H1 (cell line): ENCODE results near the gene ADGRE2. TPM values are rescaled to one million over a fixed set of nuclear protein-coding genes. Genes with fewer than 3 reads are reported as not detected.

ENCODE experiments used
- CTCF ChIA-PET: fragments of 300-600 bp; sonication (Branson Sonifier 250); formaldehyde crosslinking; loops from one replicate; lab custom pipeline; 2021; ENCODE audit not compliant: partially characterized antibody; lab: Charles Lee
- POLR2A ChIA-PET: fragments of 300-600 bp; sonication (Branson Sonifier 250); formaldehyde crosslinking; loops from one replicate; lab custom pipeline; 2021; ENCODE audit warnings: inconsistent platforms; ENCODE audit not compliant: partially characterized antibody; lab: Charles Lee
- DNase-seq, 2 experiments: peaks; one replicate each; pipeline versions ENCODE4 v3.0.0 to v3.0.0-alpha.2; 2010 to 2022; ENCODE audit warnings: low spot score in 2 of 2, low read depth in 1 of 2, mixed read lengths in 1 of 2
- FAIRE-seq: peaks from 2 replicates; lab custom pipeline; 2011; peaks lifted over from hg19 to GRCh38; lab: Jason Lieb, UNC
- H2AFZ ChIP-seq: 2 replicates; pipeline ENCODE4 v1.8.1; 2012; ENCODE audit warnings: low read length, inconsistent platforms
- H2AK5ac ChIP-seq: 2 replicates; pipeline ENCODE4 v1.6.1; 2013; ENCODE audit warnings: low read depth, low read length
- H2BK120ac ChIP-seq: replicated peaks from 2 replicates; pipeline ENCODE3; 2013; ENCODE audit warnings: low read depth, low read length, inconsistent platforms
- H2BK12ac ChIP-seq: 2 replicates; pipeline ENCODE4 v1.6.1; 2013; ENCODE audit warnings: low read depth, low read length
- H2BK15ac ChIP-seq: 2 replicates; pipeline ENCODE4 v1.6.1; 2013; ENCODE audit warnings: low read length
- H2BK20ac ChIP-seq: 2 replicates; pipeline ENCODE4 v1.6.1; 2013; ENCODE audit warnings: low read length
- H2BK5ac ChIP-seq: 2 replicates; pipeline ENCODE4 v1.6.1; 2013; ENCODE audit warnings: low read depth, low read length
- H3K14ac ChIP-seq: 2 replicates; pipeline ENCODE4 v1.6.1; 2013; ENCODE audit warnings: inconsistent platforms; ENCODE audit not compliant: insufficient read length
- H3K18ac ChIP-seq: 2 replicates; pipeline ENCODE4 v1.6.1; 2013; ENCODE audit warnings: low read length; ENCODE audit errors: extremely low read depth
- H3K23ac ChIP-seq: 2 replicates; pipeline ENCODE4 v1.6.1; 2013; ENCODE audit warnings: inconsistent platforms; ENCODE audit not compliant: insufficient read length
- H3K23me2 ChIP-seq: 2 replicates; pipeline ENCODE4 v1.6.1; 2013; ENCODE audit warnings: low read depth, low read length
- H3K27ac ChIP-seq: 2 replicates; pipeline ENCODE4 v1.6.1; 2011; ENCODE audit warnings: low read depth, low read length, inconsistent platforms
- H3K27me3 ChIP-seq, 4 experiments: replicated peaks in 1 of 4; 1 replicate in 1 of 4; 2 replicates in 3 of 4; pipeline versions ENCODE4 v1.6.1 to v1.8.1; 2011 to 2013; ENCODE audit warnings: low read length in 3 of 4, mild to moderate bottlenecking in 3 of 4, inconsistent platforms in 2 of 4, mixed read lengths in 2 of 4, moderate library complexity in 1 of 4; ENCODE audit not compliant: control insufficient read depth in 3 of 4, insufficient read depth in 3 of 4; ENCODE audit errors: extremely low read depth in 1 of 4
- H3K36me3 ChIP-seq, 4 experiments: 2 replicates each; pipeline versions ENCODE4 v1.6.1 to v1.8.1; 2011 to 2013; ENCODE audit warnings: mild to moderate bottlenecking in 4 of 4, low read length in 3 of 4, moderate library complexity in 2 of 4, control low read depth in 1 of 4, inconsistent platforms in 1 of 4; ENCODE audit not compliant: insufficient read depth in 4 of 4, control insufficient read depth in 2 of 4
- H3K4ac ChIP-seq: replicated peaks from 2 replicates; pipeline ENCODE3; 2013; ENCODE audit warnings: low read length, low read depth, mixed read lengths, inconsistent platforms; ENCODE audit not compliant: insufficient read length
- H3K4me1 ChIP-seq, 4 experiments: replicated peaks in 1 of 4; 1 replicate in 1 of 4; 2 replicates in 3 of 4; pipeline versions ENCODE4 v1.6.1 to v1.8.1; 2011 to 2013; ENCODE audit warnings: low read length in 3 of 4, inconsistent platforms in 2 of 4, mixed read lengths in 1 of 4; ENCODE audit not compliant: insufficient read depth in 4 of 4, control insufficient read depth in 3 of 4
- H3K4me2 ChIP-seq, 2 experiments: 2 replicates each; pipeline versions ENCODE4 v1.6.1 to v1.8.1; 2011 to 2013; ENCODE audit warnings: low read depth in 2 of 2, low read length in 2 of 2, control low read depth in 1 of 2, inconsistent platforms in 1 of 2, mild to moderate bottlenecking in 1 of 2; ENCODE audit not compliant: insufficient read depth in 1 of 2
- H3K4me3 ChIP-seq, 4 experiments: fragments of 200-600, 300-600 bp in 1 of 4; sonication (generic), shearing (Covaris generic), sonication (Bioruptor Twin) in 1 of 4; 2 replicates each; pipeline versions ENCODE4 v1.5.1 to v1.8.1; 2011 to 2016; ENCODE audit warnings: low read length in 4 of 4, low read depth in 3 of 4, control low read depth in 2 of 4, inconsistent platforms in 2 of 4, mild to moderate bottlenecking in 2 of 4, mixed read lengths in 1 of 4, moderate library complexity in 1 of 4; ENCODE audit not compliant: insufficient read depth in 2 of 4; ENCODE audit errors: extremely low read depth in 1 of 4
- H3K56ac ChIP-seq: replicated peaks from 2 replicates; pipeline ENCODE3; 2013; ENCODE audit warnings: low read depth, mild to moderate bottlenecking, mixed read lengths, low read length, inconsistent platforms; ENCODE audit not compliant: insufficient read length
- H3K79me1 ChIP-seq: 2 replicates; pipeline ENCODE4 v1.6.1; 2013; ENCODE audit warnings: low read depth, low read length, control low read depth
- H3K79me2 ChIP-seq, 2 experiments: 2 replicates each; pipeline versions ENCODE4 v1.6.1 to v1.8.1; 2012 to 2013; ENCODE audit warnings: low read length in 2 of 2, mild to moderate bottlenecking in 2 of 2, inconsistent platforms in 1 of 2; ENCODE audit not compliant: insufficient read depth in 2 of 2, control insufficient read depth in 1 of 2
- H3K9ac ChIP-seq, 4 experiments: replicated peaks in 1 of 4; 1 replicate in 1 of 4; 2 replicates in 3 of 4; pipeline versions ENCODE4 v1.6.1 to v1.8.1; 2011 to 2013; ENCODE audit warnings: low read depth in 3 of 4, low read length in 3 of 4, control low read depth in 2 of 4, mild to moderate bottlenecking in 2 of 4, moderate library complexity in 2 of 4, inconsistent platforms in 1 of 4; ENCODE audit errors: extremely low read depth in 1 of 4
- H3K9me3 ChIP-seq, 2 experiments: 2 replicates each; pipeline versions ENCODE4 v1.6.1 to v1.8.1; 2012 to 2013; ENCODE audit warnings: mild to moderate bottlenecking in 2 of 2, moderate library complexity in 2 of 2, control low read depth in 1 of 2, inconsistent platforms in 1 of 2, low read depth in 1 of 2, low read length in 1 of 2, mixed read lengths in 1 of 2; ENCODE audit not compliant: insufficient read depth in 2 of 2
- H4K20me1 ChIP-seq, 2 experiments: replicated peaks in 1 of 2; 2 replicates each; pipeline versions ENCODE3 to v1.8.1; 2011 to 2013; ENCODE audit warnings: inconsistent platforms in 2 of 2, low read length in 2 of 2, mild to moderate bottlenecking in 1 of 2; ENCODE audit not compliant: insufficient read depth in 2 of 2, control insufficient read depth in 1 of 2
- H4K5ac ChIP-seq: 2 replicates; pipeline ENCODE4 v1.6.1; 2013; ENCODE audit warnings: low read length, low read depth, mixed read lengths, inconsistent platforms; ENCODE audit not compliant: insufficient read length
- H4K8ac ChIP-seq: 2 replicates; pipeline ENCODE4 v1.8.0; 2013; ENCODE audit warnings: mild to moderate bottlenecking, moderate library complexity, low read length, inconsistent platforms; ENCODE audit not compliant: insufficient read depth; ENCODE audit errors: extremely low read depth
- H4K91ac ChIP-seq: replicated peaks from 2 replicates; pipeline ENCODE3; 2013; ENCODE audit warnings: low read length, mixed read lengths, inconsistent platforms; ENCODE audit not compliant: insufficient read length
- BRCA1 ChIP-seq: IDR thresholded peaks from 2 replicates; pipeline ENCODE4 v1.6.1; 2012; ENCODE audit warnings: low read depth, low read length, improper control_type of control experiment
- CHD1 ChIP-seq: IDR thresholded peaks from 2 replicates; pipeline ENCODE4 v1.6.1; 2012; ENCODE audit warnings: low read depth, low read length, improper control_type of control experiment
- E2F6 ChIP-seq: IDR thresholded peaks from 2 replicates; pipeline ENCODE4 v1.6.1; 2012; ENCODE audit warnings: inconsistent platforms
- NANOG ChIP-seq: IDR thresholded peaks from 2 replicates; pipeline ENCODE4 v1.6.1; 2011; ENCODE audit warnings: low read length, low read depth, mild to moderate bottlenecking, inconsistent platforms; ENCODE audit not compliant: insufficient read depth, poor library complexity, severe bottlenecking
- POLR2A ChIP-seq, 2 experiments: IDR thresholded peaks; 1 replicate in 1 of 2; 2 replicates in 1 of 2; pipeline ENCODE4 v1.6.1; 2011; ENCODE audit warnings: low read depth in 2 of 2, low read length in 2 of 2, mild to moderate bottlenecking in 2 of 2; ENCODE audit errors: control extremely low read depth in 1 of 2
- RBBP5 ChIP-seq: IDR thresholded peaks from 2 replicates; pipeline ENCODE4 v1.7.1; 2012; ENCODE audit warnings: low read depth, mild to moderate bottlenecking, inconsistent platforms, low read length, moderate library complexity, borderline replicate concordance
- SP2 ChIP-seq: IDR thresholded peaks from 2 replicates; pipeline ENCODE4 v1.6.1; 2012; ENCODE audit warnings: mild to moderate bottlenecking, low read length, inconsistent platforms
- SUZ12 ChIP-seq: fragments of 200-600 bp; sonication (generic); IDR thresholded peaks from 2 replicates; pipeline ENCODE4 v1.6.1; 2012; ENCODE audit warnings: mild to moderate bottlenecking, inconsistent platforms, low read length, moderate library complexity, mixed read lengths
- TAF7 ChIP-seq: optimal IDR thresholded peaks from 2 replicates; pipeline ENCODE3; 2011; ENCODE audit warnings: low read depth, mild to moderate bottlenecking, inconsistent platforms, low read length, moderate library complexity, borderline replicate concordance
- TCF12 ChIP-seq: IDR thresholded peaks from 2 replicates; pipeline ENCODE4 v1.6.1; 2011; ENCODE audit warnings: low read depth, mild to moderate bottlenecking, low read length
- TEAD4 ChIP-seq: IDR thresholded peaks from 2 replicates; pipeline ENCODE4 v1.6.1; 2012; ENCODE audit warnings: low read depth, low read length, inconsistent platforms, mixed read lengths
- WGBS, 2 experiments: shearing (Covaris generic) in 1 of 2; methylation state at CpG; one replicate each; pipeline versions ENCODE4 v1.1.6 to v1.1.7; 2013 to 2015; ENCODE audit warnings: low lambda C conversion rate in 2 of 2, mixed read lengths in 2 of 2, inconsistent platforms in 1 of 2, low coverage in 1 of 2, missing lambda C conversion rate in 1 of 2; ENCODE audit not compliant: insufficient replicate concordance in 2 of 2, insufficient coverage in 1 of 2, insufficient read length in 1 of 2; ENCODE audit errors: extremely low coverage in 1 of 2, missing lambda C conversion rate in 1 of 2; 5-methylcytosine and 5-hydroxymethylcytosine counted together
- polyA plus RNA-seq, 7 experiments: library from polyadenylated mRNA; depleted of rRNA in 3 of 7; stranded (reverse) in 5 of 7; unstranded in 2 of 7; fragments of >200 nt in 5 of 7; fragments of 200-250 nt in 2 of 7; gene quantifications; 1 replicate in 5 of 7; 2 replicates in 1 of 7; 4 replicates in 1 of 7; pipeline versions ENCODE4 v1.2.1 to v1.2.3, GENCODE V29; 2011 to 2013; ENCODE audit warnings: missing spikeins in 2 of 7, mixed read lengths in 2 of 7
- total RNA-seq: library from RNA; stranded (reverse); fragmentation: NEBNext Ultra II Directional; extraction: Animal tissue kit (Norgen Biotek cat#: 25700); gene quantifications from 2 replicates; pipeline ENCODE4 v1.2.1, GENCODE V29; 2021

Gene ADGRE2
- total and polyA plus RNA-seq, 2 of the 8 experiments (the other 6 are each of a cell fraction or from before 2014, with no cell fraction given) = 2.0 to 4.5 TPM

- Histone ChIP-seq H3K9ac (no peak overlapping the region), H4K8ac (no peak overlapping the region), H2BK120ac (no peak overlapping the region), H2AFZ (no peak overlapping the region), H3K36me3 (no peaks in the 10 kb centered on the region), H3K27ac (no peak overlapping the region), H3K56ac (no peak overlapping the region), H3K79me2 (no peaks in the 10 kb centered on the region), H3K23me2 (no peaks in the 10 kb centered on the region), H3K9me3 (peaks cover 0 to 2% of the 10 kb centered on the region in 2 experiments; a peak in 1 of 4 replicates), H4K5ac (no peak overlapping the region), H3K14ac (no peak overlapping the region), H2BK12ac (no peak overlapping the region), H2AK5ac (no peak overlapping the region), H2BK5ac (no peak overlapping the region), H3K4ac (no peak overlapping the region), H3K4me2 (no peak overlapping the region), H2BK15ac (no peak overlapping the region), H3K4me1 (no peaks in the 10 kb centered on the region), H3K27me3 (no peaks in the 10 kb centered on the region), H3K79me1 (no peaks in the 10 kb centered on the region), H2BK20ac (no peak overlapping the region), H3K18ac (no peak overlapping the region), H3K4me3 (no peak overlapping the region), H3K23ac (no peak overlapping the region), H4K91ac (no peak overlapping the region), H4K20me1 (no peaks in the 10 kb centered on the region)
- no peak for DNase-seq
- no peak for TF ChIP-seq NANOG
- no peak for TF ChIP-seq TEAD4
- TF ChIP-seq TCF12 = no peak
- TF ChIP-seq E2F6 = no peak
- TF ChIP-seq RBBP5 = no peak
- TF ChIP-seq SP2 = no peak
- no peak for TF ChIP-seq SUZ12
- TF ChIP-seq CHD1 = no peak
- no peak for TF ChIP-seq POLR2A (IDR thresholded peaks at IDR 0.05; ENCODE audit: control extremely low read depth in 1 of 2, low read depth in 2 of 2, low read length in 2 of 2)
- no peak for TF ChIP-seq BRCA1
- no peak for TF ChIP-seq TAF7
- CTCF ChIA-PET = interaction anchor here (0.6 to 1.9 kb wide), 3 partner anchors 9 to 228 kb away, joined by 3 to 9 read pairs (median 8); no protein-coding TSS in a partner anchor
- FAIRE-seq = no peak
- POLR2A ChIA-PET = no interaction called here
- WGBS, 2 experiments = 93% methylated on average over 11 of the region's 11 CpGs; no CpG with 5 or more reads in 1 of the 2 experiments
Measured at GRCh38 chr19:14796021-14796420, 17.7 kb upstream of the ADGRE2 start.
